Stimulated activated CD4-positive, alpha-beta T cell treated with anti-CD3 and anti-CD28 coated beads, Interleukin-1b, Interleukin-23, amount 100 ng/mL, for 1 hour (primary cell): Measurements from ENCODE around the gene AUTS2.

Experiments
- DNase-seq, 2 donors: peaks; one replicate each; pipeline ENCODE4 v3.0.0-alpha.2; 2020; ENCODE audit warnings: low read depth in 2 of 2

The AUTS2 gene

DNA sequence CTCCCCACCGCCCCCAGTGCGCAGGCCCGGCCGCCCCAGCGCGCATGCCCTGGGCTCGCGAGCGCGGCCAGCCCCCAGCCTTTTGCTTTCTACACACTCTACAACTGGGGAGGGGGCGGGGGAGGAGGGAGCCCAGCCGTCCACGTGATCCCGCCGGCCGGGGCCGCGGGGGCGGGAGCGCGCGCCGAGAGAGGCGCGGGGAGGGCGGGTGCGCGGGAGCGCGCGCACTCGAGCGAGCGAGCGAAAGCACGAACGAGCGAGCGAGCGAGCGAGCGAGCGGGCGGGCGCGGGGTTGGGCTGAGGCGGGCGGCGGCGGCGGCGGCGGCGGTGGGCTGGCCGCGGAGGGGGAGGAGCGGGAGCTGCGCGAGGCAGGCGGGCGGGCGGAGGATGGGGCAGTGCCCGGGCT is at the start of gene AUTS2:
Gene AUTS2 (plus strand): TSS at position 395 of the 406 bp plus-strand sequence. CDS start 1,179 bp downstream, outside the sequence.
- peak in 1 of 2 donors; percentile 6 for DNase-seq

DNA sequence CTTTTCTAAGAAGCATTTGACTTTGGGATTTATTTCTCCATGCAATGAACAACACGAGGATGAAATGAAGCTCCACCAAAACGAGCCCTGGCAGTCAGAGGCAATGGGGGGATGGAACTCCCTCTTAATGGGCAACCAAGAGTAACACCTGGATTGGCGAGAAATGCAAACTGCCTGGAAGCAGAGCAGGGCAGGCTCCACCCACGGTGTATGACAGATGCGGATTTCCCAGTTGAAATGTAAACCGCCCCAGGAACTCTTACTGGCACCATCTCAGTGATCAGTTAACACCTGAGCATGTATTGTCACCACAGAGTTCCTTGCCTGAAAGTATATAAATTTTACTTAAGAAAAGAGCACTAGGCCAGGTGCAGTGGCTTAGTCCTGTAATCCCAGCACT is 47.3 kb upstream of the AUTS2 start:
- DNase-seq, result no peak

DNA sequence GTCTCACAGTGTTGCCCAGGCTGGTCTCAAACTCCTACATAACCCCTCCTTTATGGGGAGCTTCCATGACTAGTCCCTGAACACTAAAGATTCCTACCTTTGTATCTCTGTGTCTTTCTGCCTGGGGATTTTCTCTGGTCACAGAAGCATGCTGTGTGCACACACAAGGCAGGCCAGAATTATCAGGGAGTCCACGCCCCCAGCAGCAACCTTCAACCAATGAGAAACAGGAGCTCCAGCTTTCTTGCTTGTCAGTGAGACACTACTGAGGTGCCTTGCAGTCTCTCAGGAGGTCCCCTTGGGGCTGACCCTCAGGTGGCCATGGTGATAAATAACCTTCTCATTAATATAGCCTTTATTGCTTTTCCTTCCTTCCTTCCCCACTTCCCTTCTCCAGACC is 45.1 kb upstream of the AUTS2 start:
- DNase-seq, result no peak

DNA sequence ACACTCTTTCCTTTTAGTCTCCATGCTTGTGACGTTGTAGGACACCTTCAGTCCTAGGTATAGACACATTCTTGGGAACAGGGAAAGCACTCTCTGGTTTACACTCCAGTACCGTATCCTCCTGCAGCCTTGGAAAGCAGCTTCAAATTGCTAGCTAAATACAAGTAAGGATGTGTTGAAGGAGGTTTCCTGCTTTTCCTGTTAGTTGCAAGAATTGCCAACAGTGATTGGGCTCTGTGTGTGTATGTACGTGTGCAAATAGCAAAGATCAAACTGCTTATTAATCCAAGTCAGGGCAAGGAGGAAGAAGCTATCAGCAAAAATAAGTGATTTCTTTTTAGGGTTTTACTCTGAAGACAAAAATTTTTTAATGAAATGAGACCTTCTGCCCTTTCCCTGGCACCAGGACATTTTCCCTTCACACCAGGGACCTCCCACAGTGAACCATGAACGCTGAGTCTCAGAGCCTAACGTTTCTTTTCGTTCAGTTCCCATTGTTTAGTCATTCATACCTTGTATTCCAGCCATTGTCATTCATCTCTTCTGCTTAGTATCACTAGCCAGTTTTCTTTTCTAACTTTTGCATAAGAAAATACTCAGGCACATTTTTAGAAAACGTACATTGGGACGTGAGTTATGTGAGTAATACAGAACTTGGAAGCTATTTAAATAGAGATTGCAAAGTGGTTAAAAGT is 36.9 kb upstream of the AUTS2 start:
- DNase-seq, result no peak

DNA sequence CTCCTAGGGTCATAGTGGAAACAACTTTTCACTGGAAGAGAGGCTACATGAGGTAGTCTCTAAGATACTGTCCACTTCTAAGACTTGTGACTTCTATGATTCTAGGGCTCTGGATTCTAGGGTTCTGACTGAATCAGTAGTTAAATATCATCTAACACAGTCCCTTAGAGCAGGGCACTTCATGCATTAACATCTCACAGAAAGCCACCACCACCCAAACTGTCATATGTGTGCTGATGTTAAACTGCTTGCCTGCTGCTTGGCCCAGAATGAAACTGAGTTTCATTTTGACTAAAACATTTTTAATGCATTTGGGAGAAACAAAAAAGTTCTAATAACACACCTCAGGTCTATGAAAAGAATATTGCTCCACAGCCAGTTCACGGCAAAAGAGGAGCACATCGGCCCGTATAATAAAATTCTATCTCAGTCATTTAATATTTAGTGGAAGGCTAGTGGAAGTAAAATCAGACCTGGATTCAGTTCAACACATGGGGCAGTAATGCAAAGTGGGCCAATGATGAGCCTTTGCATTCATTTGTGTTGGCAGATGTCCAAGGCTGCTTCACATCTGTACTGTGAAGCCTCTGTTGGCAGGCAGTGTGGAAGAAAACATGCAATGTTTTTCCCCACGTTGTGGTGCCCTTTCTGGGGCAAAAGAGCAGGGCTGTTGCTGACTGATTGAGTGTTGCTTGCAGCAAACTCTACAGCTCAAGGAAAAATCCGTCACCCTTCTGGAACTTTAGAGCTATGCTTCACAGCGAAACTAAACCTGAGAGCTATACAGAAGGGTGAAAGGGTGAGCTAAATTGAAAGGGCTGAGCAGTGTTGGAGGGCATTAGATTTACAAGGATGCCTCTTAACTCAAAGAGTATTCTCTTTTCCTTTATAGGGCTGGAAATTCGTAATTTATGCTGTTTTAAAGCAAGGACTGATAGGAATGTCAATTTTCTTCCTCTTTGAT is 33.5 kb upstream of the AUTS2 start:
- DNase-seq, result no peak

DNA sequence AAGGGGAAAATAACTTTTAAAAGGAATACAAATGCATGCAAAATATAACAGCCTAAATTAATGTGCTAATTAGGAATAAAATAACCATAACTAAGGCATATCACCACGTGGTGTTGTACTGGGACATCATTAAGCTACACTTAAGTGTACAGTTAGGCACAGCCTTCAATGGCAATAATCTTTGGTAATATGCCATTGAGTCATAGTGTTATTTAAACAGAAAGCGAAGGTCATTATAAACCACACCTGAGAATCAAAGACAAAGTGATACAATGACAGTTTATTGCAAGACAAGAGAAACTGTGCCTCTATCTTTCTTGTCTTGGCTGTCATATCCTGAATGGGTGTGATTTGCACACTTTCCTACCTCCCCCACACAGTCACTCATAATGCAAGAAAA is 30.5 kb upstream of the AUTS2 start:
- no peak for DNase-seq

DNA sequence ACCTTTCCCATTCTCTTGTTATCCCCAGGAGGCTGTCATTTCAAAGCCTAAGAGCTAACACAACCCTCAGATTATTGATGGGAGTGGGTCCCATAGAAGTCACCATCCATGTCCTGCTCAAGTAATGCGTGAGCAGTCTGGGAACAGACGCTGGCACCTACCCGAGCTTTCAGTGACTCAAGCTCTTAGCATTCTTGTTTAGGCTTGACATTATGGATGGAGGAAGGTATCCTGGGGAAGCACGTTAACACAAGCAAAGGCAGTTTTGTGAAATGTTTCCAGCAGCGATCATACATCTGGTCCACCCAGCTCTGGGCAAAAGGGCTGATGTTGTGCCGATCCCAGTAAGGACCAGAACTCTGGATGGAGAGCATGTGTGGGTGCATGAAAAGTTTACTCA is 30.0 kb upstream of the AUTS2 start:
- DNase-seq, result no peak

DNA sequence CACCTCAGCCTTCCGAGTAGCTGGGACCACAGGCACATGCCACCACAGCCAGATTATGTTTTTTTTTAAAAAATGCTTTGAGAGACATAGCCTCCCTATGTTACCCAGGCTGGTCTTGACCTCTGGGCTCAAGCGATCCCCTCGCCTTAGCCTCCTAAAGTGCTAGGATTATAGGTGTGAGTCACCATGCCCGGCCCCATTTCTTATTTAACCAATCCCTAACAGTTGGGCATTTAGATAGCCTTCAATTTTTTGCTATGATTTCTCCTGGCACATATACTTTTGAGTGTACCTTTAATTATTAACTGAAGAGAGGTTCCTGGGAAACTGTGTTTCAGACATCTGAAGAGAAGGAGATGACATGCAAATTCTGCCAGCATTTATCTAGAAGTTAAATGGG is 22.6 kb upstream of the AUTS2 start:
- DNase-seq, result no peak

DNA sequence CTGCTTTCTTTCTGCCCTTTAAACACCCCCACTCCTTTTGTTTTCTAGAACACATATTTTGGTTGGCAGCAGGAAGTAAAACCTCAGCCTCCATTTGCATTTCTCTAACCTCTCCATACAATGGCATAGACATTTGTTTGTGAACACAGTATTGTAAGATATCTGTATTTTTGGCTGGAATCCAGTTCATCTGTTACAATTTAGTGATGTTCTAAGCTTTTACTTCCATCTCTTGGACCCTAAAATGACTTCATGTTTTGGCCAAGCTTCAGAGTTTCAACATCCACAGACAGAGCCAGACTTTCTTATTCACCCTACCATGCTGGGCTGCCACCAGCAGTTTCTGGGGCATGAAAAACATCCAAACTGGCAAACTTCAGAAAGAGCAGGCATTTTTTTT is 21.1 kb upstream of the AUTS2 start:
- no peak for DNase-seq

DNA sequence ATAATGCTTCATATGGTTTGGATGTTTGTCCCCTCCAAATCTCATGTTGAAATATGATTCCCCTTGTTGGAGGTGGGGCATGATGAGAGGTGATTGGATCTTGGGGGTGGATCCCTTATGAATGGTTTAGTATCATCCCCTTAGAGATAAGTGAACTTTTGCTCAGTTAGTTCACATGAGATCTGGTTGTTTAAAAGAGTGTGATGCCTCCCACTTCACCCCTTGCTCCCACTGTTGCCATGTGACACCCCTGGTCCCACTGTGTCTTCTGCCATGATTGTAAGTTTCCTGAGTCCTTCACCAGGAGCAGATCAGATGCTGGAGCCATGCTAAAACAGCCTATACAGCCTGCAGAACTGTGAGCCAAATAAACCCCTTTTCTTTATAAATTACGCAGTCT is 13.1 kb upstream of the AUTS2 start:
- DNase-seq, result no peak

DNA sequence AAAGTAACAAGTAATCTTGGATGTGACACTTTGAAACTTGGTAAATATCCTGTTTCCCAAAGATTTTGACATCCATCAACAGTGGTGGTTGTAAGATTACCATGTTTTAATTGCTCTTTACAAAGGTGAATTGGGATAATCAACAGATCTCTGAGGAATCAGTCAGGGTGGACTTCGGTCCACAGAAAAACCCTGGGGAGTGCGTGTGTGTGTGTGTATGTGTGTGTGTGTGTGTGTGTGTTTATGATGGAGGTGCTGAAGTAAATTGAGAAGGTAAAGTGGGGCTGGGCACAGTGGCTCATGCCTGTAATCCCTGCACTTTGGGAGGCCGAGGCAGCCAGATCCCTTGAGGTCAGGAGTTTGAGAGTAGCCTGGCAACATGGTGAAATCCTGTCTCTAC is 12.0 kb upstream of the AUTS2 start:
- no peak for DNase-seq

DNA sequence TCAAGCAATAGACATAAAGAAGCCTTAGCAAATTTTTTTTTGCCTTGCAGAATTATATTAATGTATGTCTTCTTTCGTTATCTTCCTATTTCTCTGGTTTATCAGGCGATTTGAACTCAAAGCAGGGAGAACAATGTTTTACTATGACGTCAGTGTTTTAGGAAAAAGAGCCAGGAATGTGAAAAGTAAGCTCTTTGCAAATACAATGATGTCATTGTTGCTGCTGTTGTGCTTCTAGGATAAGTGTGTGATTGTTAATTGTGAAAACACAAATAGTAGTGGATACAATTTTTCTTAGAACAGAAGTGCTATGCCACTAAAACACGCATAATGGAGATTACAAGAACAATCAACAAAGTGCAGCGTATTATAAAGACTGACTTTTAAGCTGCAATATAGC is 9.5 kb upstream of the AUTS2 start:
- DNase-seq, result no peak

DNA sequence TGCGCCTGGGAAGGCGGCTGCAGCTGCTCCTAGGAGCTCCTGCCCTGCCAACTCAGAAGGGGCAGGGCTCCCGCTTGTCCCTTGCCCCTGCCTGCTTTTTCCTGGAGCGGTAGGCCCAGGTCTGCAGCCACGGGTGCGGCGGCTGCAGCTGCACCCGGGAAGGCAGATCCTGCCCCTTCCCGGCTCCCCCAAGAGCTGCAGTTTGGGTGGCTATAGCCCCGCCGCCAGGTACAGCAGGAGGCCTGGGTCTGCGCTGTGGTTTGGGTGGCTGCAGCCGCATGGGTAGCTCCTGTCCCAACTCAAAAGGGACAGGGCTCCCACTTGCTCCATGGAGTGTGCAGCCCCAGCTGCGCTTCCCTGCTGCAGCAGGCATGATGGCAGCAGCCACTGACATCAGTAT is 6.5 kb upstream of the AUTS2 start:
- DNase-seq, result no peak

DNA sequence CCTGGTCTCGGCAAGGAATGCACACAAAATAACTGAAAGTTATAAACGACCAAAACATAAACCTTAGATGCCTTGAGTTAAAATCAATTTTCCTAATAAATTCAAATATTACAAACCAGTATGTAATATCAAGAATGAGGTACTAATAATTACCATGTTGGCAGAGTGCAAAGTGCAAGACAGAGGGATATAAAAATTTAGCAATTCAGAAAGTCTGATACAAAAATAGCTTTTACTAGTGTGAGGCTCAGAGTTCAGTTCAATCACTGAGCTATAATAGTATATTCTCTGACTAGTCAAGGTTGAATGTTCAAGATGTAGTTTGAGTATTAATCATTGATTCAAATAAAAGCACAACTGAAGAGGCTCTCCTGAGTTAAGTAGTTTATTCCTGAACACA is 4.8 kb upstream of the AUTS2 start:
- DNase-seq, result no peak

DNA sequence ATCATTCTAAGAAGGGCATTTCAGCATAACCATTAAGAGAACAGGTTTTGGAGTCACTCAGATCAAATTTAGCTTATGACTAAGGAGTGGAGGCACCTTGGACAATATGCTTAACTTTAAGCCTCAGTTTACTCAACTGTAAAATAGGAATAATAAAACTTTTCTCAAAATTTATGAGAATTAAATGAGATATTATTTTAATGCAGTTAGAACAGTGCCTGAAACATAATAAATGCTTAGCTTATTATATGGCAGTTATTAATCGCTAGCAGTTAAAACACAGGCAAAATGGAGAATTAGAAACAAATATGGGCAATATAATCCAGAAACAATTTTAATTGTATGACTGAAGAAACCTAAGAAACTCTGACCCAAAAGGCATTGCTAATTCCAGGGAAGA is 2.9 kb upstream of the AUTS2 start:
- no peak for DNase-seq

DNA sequence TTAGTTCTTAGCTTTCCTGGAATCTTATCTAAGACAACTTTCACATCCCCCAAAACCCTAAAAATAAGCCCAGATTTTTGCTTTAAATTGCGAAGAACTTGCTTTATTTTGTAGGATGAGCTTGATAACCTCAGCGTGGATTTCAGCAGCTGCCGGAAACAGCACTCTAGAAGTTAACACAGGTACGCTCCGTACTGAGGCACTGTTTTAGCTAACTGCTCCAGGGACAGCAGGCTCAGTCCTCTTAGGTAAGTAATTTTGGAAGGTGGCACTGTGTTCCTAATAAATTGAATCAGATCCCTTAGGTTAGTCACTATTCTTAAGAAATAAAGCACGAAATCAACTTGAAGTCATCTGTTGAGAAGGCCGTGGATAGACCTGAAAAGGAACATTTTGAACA is 2.2 kb upstream of the AUTS2 start:
- DNase-seq, result no peak

DNA sequence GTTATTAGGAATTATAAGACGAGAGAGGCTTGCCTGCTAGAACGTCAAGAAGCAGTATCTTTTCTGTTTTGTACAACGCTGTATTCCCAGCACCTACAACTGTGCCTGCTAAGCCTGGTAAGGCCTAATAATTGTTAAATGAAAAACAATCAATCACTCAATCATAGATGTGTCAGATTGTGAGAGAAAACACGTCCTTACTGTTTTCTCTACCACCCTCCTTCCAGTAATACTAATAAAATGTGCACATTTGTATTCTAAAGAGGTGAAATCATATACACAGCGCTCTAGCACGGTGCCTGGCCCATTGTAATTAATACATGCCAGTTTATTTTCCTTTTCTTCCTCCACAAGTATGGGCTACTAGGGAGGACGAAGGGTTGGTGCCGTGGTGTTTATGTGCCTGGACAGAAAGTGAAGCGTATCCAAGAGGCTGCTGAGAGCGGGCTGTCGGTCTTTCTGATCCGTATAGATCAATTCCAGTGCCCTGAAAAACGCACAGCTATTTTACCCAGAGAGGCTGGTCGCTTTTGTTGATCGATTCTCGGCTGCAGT is 1.5 kb upstream of the AUTS2 start:
- DNase-seq, result no peak

DNA sequence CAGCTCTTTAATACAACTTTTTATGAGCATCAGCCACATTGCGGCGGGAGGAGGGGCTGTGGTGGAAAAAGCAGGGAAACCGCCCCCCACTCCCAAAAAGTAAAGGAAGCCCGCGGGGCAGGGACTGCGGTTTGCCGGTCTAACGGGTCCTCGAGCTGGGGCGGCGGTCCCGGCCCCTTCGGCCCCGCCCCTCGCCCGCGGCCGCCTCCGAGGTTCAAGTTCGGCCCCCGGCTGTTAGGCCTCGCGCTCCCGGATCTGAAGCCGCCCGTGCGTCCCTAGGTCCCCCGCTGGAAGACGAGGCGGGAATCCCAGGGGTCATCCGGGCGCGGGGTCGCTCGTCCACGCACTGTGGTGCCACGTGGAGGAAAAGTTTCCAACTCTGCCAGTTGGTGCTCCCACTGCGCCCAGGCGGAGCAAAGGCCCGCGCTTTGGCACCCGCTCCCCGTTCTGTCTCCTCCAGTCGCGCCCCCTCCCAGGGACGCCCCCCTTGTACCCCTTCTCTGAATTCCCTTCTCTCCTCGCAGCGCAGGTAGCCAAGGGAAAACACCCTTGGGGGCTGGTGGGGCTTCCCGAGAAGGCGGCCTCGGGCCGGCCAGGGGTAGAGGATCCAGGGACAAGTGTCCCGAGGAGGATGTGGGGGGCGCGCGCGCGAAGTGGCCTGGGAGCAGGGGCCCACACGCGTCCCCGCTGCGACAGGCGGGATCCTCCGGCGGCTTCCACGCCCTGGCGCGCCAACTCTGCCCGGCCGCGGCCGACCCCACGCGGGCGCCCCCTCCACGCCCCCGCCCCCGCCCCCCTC is 798 bp upstream of the AUTS2 start:
- DNase-seq, result no peak

DNA sequence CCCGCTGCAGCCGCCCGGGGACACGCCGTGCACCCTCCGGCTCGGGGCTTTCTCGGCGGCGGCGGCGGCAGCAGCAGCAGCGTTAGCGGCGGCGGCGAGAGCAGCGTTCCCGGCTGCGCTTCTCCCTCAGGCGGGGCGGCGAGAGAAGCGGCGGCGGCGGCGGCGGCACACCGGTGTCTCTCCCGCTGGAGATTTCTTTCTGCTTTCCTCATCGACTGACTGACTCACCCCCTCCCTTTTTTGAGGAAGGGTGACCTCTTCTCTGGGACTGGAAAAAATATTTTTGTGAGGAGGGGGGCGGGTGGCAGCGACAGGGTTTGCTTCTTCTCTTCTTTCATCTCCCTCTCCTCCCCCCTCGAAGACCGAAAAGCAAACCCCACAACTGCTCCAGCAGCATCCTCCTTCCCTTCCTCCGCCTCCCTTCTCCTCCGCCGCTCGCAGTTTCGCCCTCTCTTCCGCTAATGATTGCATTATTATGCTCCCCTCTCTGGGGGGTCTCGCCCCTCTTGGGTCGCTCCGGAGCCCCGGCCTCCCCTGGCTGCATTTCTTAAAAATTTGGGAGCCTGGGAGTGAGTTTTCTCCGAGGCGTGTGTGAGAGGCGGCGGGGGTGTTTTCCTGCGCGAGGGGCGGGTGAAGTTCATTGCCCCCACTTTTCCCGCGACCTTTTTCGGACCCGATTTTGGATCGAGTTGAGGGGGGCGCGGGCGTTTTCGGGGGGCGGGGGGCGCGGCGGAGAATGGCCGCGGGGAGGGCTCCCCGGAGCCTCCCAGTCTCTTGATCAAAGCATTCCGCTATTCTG is 411 bp downstream of the AUTS2 start:
- DNase-seq, result no peak

DNA sequence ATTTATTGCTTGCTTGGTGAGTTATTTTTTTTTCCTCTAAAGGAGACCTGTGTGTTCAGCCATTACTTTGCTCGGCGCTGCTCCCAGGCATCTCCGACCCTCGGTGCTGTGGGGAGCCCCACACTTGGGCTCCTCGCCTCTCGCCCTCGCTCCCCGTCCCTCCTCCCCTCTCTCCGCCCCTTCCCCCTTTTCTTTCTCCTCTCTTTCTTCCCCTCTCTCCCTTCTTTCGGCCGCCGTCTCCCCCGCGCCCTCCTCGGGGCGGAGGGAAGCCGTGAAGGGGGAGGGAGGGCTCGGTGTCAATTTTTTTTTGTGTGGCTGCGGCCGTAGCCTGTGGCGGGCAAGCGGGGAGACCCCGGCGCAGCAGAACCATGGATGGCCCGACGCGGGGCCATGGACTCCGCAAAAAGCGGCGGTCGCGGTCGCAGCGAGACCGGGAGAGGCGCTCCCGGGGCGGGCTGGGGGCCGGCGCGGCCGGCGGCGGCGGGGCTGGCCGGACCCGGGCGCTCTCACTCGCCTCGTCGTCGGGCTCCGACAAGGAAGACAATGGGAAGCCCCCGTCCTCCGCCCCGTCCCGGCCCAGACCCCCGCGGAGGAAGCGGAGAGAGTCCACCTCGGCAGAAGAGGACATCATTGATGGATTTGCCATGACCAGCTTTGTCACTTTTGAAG is 1.1 kb downstream of the AUTS2 start:
- no peak for DNase-seq
